HEK293T (cell line): ENCODE data around the gene EFCAB6.

Source experiments
- CTCF ChIA-PET: fragments of 350-600 bp; formaldehyde crosslinking; extraction: SDS; loops from one replicate; lab custom pipeline; 2021; ENCODE audit warnings: antibody characterized with exemption, inconsistent platforms; lab: Yijun Ruan, JAX
- POLR2A ChIA-PET: fragments of 350-600 bp; formaldehyde crosslinking; extraction: SDS; loops from one replicate; lab custom pipeline; 2020; ENCODE audit warnings: antibody characterized with exemption, inconsistent platforms; lab: Yijun Ruan, JAX
- DNase-seq: peaks from one replicate; pipeline ENCODE4 v3.0.0; 2012; ENCODE audit warnings: mixed read lengths; ENCODE audit errors: extremely low spot score
- ARNT ChIP-seq: fragments of 450-650 bp; IDR thresholded peaks from 2 replicates; pipeline ENCODE4 v1.6.1; 2017; ENCODE audit warnings: mild to moderate bottlenecking
- BHLHE40 ChIP-seq: fragments of 450-650 bp; IDR thresholded peaks from 2 replicates; pipeline ENCODE4 v1.6.1; 2016; ENCODE audit warnings: mild to moderate bottlenecking, moderate library complexity, borderline replicate concordance
- CTBP1 ChIP-seq: fragments of 450-650 bp; IDR thresholded peaks from 2 replicates; pipeline ENCODE4 v1.6.1; 2016; ENCODE audit warnings: borderline replicate concordance
- ELF4 ChIP-seq: fragments of 450-650 bp; IDR thresholded peaks from 2 replicates; pipeline ENCODE4 v1.6.1; 2017; ENCODE audit warnings: antibody characterized with exemption
- FOXA1 ChIP-seq: fragments of 450-650 bp; IDR thresholded peaks from 2 replicates; pipeline ENCODE4 v1.6.1; 2016; ENCODE audit warnings: mild to moderate bottlenecking
- FOXK2 ChIP-seq: fragments of 450-650 bp; IDR thresholded peaks from 2 replicates; pipeline ENCODE4 v1.6.1; 2016; ENCODE audit warnings: mild to moderate bottlenecking
- FOXM1 ChIP-seq: fragments of 450-650 bp; IDR thresholded peaks from 2 replicates; pipeline ENCODE4 v1.6.1; 2017; ENCODE audit warnings: mild to moderate bottlenecking, borderline replicate concordance
- HDGF ChIP-seq: fragments of 450-650 bp; IDR thresholded peaks from 2 replicates; pipeline ENCODE4 v1.6.1; 2017; ENCODE audit warnings: antibody characterized with exemption, borderline replicate concordance
- L3MBTL2 ChIP-seq: fragments of 450-650 bp; conservative IDR thresholded peaks from 2 replicates; pipeline ENCODE4 v1.6.1; 2016; ENCODE audit warnings: mild to moderate bottlenecking
- LEF1 ChIP-seq: fragments of 450-650 bp; IDR thresholded peaks from 2 replicates; pipeline ENCODE4 v1.6.1; 2017; ENCODE audit warnings: mild to moderate bottlenecking, borderline replicate concordance
- NFRKB ChIP-seq: fragments of 450-650 bp; IDR thresholded peaks from 2 replicates; pipeline ENCODE4 v1.6.1; 2016; ENCODE audit warnings: mild to moderate bottlenecking, moderate library complexity
- PKNOX1 ChIP-seq: fragments of 450-650 bp; IDR thresholded peaks from 2 replicates; pipeline ENCODE4 v1.6.1; 2016
- SP1 ChIP-seq: fragments of 450-650 bp; IDR thresholded peaks from 2 replicates; pipeline ENCODE4 v1.6.1; 2017
- SUZ12 ChIP-seq: fragments of 450-650 bp; IDR thresholded peaks from 2 replicates; pipeline ENCODE4 v1.6.1; 2016; ENCODE audit warnings: mild to moderate bottlenecking
- TARDBP ChIP-seq: fragments of 450-650 bp; IDR thresholded peaks from 2 replicates; pipeline ENCODE4 v1.6.1; 2016
- ZNF384 ChIP-seq: fragments of 450-650 bp; IDR thresholded peaks from 2 replicates; pipeline ENCODE4 v1.6.1; 2016

EFCAB6 gene

GRCh38 chr22:43631201-43631600, 180.9 kb downstream of the EFCAB6 start:
- POLR2A ChIA-PET = no interaction called here
- CTCF ChIA-PET = no interaction called here
- DNase-seq = no peak
- no peak for TF ChIP-seq CTBP1
- TF ChIP-seq TARDBP = no peak
- TF ChIP-seq ZNF384 = no peak

GRCh38 chr22:43630451-43630850, 181.7 kb downstream of the EFCAB6 start:
- CTCF ChIA-PET = no interaction called here

GRCh38 chr22:43628250-43628649, 183.9 kb downstream of the EFCAB6 start:
- no peak for TF ChIP-seq L3MBTL2
- TF ChIP-seq SP1 = no peak
- no peak for TF ChIP-seq FOXK2
- TF ChIP-seq HDGF = no peak
- TF ChIP-seq LEF1 = no peak
- TF ChIP-seq ARNT = no peak
- no peak for TF ChIP-seq NFRKB
- no peak for TF ChIP-seq FOXM1
- no peak for TF ChIP-seq ELF4
- TF ChIP-seq BHLHE40 = no peak
- TF ChIP-seq TARDBP = no peak
- no peak for TF ChIP-seq SUZ12
- TF ChIP-seq CTBP1 = no peak
- no peak for TF ChIP-seq PKNOX1
- no peak for TF ChIP-seq FOXA1
- TF ChIP-seq ZNF384 = no peak
- ChIA-PET CTCF (no interaction called here), POLR2A (no interaction called here)
- DNase-seq = no peak

More at GRCh38 chr22:43630451-43630850, 181.7 kb downstream of the EFCAB6 start:
- POLR2A ChIA-PET = no interaction called here
- no peak for DNase-seq
- no peak for TF ChIP-seq NFRKB

- POLR2A ChIA-PET = no interaction called here
- no peak for DNase-seq
Measured at GRCh38 chr22:43627485-43628213, 184.5 kb downstream of the EFCAB6 start.

GRCh38 chr22:43625242-43625641, 186.9 kb downstream of the EFCAB6 start:
- ChIA-PET CTCF (no interaction called here), POLR2A (no interaction called here)

More at GRCh38 chr22:43627485-43628213, 184.5 kb downstream of the EFCAB6 start:
- CTCF ChIA-PET = no interaction called here
- no peak for TF ChIP-seq L3MBTL2
- TF ChIP-seq TARDBP = no peak
- TF ChIP-seq FOXA1 = no peak
- no peak for TF ChIP-seq CTBP1
- no peak for TF ChIP-seq LEF1

GRCh38 chr22:43624144-43624998, 187.7 kb downstream of the EFCAB6 start:
- CTCF ChIA-PET = no interaction called here
- POLR2A ChIA-PET = no interaction called here
- DNase-seq = no peak
- TF ChIP-seq HDGF (no peak), FOXA1 (no peak), ARNT (no peak), ELF4 (no peak), LEF1 (no peak), BHLHE40 (no peak)

More at GRCh38 chr22:43625242-43625641, 186.9 kb downstream of the EFCAB6 start:
- no peak for DNase-seq
- no peak for TF ChIP-seq HDGF
- TF ChIP-seq L3MBTL2 = no peak

GRCh38 chr22:43622886-43623285, 189.2 kb downstream of the EFCAB6 start:
- CTCF ChIA-PET = no interaction called here
- POLR2A ChIA-PET = no interaction called here
- TF ChIP-seq HDGF = no peak
- no peak for TF ChIP-seq NFRKB
- no peak for TF ChIP-seq FOXK2
- TF ChIP-seq FOXA1 = no peak
- TF ChIP-seq L3MBTL2 = no peak
- TF ChIP-seq BHLHE40 = no peak
- TF ChIP-seq ELF4 = no peak
- TF ChIP-seq SUZ12 = no peak
- TF ChIP-seq LEF1 = no peak
- no peak for TF ChIP-seq FOXM1
- no peak for TF ChIP-seq CTBP1
- no peak for TF ChIP-seq PKNOX1
- no peak for TF ChIP-seq ZNF384
- TF ChIP-seq ARNT = no peak
- no peak for TF ChIP-seq SP1
- no peak for TF ChIP-seq TARDBP
- DNase-seq = no peak
